ENCODE results near the gene MPRIP.

- TF ChIP-seq CTCF (IDR thresholded peaks at IDR 0.05), result no peak
- no peak for TF ChIP-seq EP300 (IDR thresholded peaks at IDR 0.05)
Measured at GRCh38 chr17:17235212-17236174, 193.2 kb downstream of the MPRIP start.
